Stimulated activated CD8-positive, alpha-beta memory T cell treated with anti-CD3 and anti-CD28 coated beads, Interleukin-2, amount 100 ng/mL, for 48 hours (primary cell): ENCODE measurements around the gene NR5A1.

Source experiments
- DNase-seq, 2 donors: peaks; one replicate each; pipeline ENCODE4 v3.0.0-alpha.2; 2020; ENCODE audit warnings: low read depth in 2 of 2

Gene NR5A1

GRCh38 chr9:124506931-124507879, at the start of gene NR5A1:
Gene NR5A1, minus strand, starts transcription at chr9:124507399. Its CDS starts 4,004 bp downstream, at chr9:124503395.
- DNase-seq, result no peak

DNA sequence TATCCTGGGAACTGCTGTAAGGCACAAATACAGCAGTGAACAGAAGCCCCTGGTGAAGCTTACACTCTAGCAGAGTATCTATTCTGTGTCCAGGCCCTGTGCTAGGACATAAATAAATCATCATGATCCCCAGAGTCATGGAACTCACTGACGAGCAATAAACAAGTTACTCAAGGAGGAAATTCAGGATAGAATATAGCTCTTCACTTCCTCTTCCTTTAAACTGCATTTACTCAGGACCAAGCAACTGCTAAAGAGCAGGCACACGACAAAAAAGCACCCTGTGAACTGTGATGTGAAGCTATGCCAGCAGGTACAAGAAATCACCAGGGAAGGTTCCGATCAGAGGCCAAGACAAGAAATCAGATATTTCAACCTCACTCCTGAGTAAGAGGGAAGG, 47.8 kb upstream of the NR5A1 start:
- no peak for DNase-seq

DNA sequence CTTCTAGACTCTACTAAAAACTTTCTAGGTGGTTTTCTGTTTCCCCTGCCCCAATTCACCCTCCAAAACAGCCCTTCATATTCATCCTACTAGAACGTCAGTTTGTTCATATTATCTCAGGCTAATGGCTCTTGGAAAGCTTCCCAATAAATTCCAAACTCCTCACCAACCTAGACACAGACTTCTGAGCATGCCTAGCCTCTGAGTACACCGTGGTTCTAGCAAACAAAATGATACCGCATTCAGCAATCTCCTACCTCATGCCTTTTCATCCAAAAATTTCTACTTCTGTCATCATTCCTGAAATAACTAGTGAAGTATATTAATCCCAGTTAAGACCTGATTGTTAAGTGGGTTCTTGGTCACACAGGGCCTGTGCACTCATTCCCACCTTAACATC, 46.5 kb upstream of the NR5A1 start:
- DNase-seq, result no peak

- DNase-seq, result no peak
Measured at GRCh38 chr9:124552273-124552605, 45.0 kb upstream of the NR5A1 start.

- peak in 1 of 2 donors; percentile 3 for DNase-seq
Measured at GRCh38 chr9:124551472-124552272, 44.5 kb upstream of the NR5A1 start.

DNA sequence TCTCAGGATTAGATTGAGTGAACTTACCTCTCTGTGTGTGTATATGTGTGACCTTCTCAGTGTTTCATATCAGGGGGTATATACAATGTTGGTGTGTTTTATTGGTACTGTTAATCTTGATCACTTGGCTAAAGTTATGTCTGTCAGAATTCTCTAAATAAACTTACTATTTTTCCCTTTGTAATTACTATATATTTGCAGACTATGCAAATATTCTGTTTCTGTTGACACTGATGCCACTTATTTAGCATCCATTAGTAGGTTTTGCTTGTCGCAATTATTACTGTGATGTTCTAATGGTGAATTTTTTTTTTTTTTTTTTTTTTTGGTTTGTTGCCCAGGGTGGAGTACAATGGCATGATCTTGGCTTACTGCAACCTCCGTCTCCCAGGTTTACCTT, 42.9 kb upstream of the NR5A1 start:
- no peak for DNase-seq

DNA sequence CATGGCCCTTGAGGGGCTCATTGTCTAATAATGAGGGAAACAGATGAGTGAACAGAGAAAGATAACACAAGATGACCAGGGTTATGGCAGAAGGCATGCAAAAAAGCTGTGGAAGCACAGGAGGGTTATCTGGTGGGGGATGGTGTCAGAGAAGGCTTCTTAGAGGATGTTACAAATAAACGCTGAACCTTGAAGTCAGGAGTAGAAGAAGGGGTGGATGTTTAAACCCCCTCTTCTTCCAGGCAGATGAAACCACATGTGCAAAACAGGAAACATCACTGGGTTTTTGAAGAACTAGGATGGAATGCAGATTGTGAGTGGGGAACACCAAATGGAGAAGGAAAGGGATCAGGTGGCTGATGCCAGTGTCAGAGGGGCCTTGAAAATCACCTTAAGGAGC, 41.8 kb upstream of the NR5A1 start:
- no peak for DNase-seq

DNA sequence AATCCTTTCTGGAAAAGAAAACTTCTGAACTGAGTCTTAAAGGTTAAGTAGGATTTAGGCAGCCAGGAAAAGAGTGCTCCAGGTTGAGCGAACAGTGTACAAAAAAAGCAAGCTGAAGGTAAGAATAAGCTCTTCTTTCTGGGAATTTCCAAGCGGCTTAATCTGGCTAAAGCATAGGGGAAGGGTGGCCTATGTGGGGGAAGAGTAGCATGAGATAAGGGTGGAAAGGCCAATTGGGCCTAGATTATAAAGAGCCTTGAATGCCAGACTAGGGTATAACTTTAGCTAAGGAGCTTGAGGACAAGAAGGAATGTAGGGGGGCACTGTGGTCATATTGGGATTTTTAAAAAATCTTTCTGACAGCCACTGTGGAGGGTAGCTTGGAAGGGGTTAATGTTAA, 37.3 kb upstream of the NR5A1 start:
- DNase-seq, result no peak

- no peak for DNase-seq
Measured at GRCh38 chr9:124541824-124542223, 34.6 kb upstream of the NR5A1 start.

DNA sequence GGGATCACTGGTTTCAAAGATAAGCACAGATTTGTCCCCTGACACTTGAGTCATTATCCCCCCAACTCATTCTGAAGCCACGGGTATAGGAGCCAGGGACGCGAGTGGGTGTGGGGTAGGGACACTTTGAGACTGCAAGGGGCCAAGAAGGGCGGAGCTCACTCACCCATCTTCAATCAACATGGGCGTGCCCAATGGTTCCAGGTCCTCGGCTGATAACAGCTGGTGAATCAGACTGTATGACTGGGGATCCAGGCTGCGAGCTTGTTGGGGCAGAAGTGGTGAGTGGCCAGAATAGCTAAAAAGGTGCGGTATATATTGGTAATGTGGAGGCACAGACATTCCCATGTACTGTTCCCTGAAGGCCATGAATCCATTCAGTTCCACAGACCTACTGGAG, 30.7 kb upstream of the NR5A1 start:
- DNase-seq, result no peak

DNA sequence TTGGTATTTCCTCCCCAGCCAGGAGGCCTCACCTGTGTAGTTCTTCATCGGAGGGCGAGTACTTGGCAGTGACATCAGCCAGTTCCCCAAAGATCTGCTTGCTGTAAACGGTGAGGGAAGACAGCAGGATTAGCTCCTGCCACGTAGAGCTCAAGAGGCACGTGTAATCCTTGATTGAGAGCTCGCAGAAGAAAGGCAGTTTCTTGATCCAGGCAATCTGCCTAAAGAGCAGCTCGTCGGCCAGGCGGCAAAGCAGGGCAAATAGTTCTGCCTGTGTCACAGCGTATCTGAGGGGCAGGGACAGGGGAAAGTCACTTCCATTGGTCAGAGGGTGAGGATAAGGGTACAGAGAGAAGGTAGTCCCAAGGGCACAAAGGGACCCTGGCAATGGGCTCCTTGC, 28.6 kb upstream of the NR5A1 start:
- DNase-seq, result no peak

GRCh38 chr9:124532897-124533296, 25.7 kb upstream of the NR5A1 start:
- no peak for DNase-seq

- DNase-seq, result no peak
Measured at GRCh38 chr9:124531115-124531514, 23.9 kb upstream of the NR5A1 start.

GRCh38 chr9:124530246-124530645, 23.0 kb upstream of the NR5A1 start:
- no peak for DNase-seq

GRCh38 chr9:124527781-124528180, 20.6 kb upstream of the NR5A1 start:
- no peak for DNase-seq

DNA sequence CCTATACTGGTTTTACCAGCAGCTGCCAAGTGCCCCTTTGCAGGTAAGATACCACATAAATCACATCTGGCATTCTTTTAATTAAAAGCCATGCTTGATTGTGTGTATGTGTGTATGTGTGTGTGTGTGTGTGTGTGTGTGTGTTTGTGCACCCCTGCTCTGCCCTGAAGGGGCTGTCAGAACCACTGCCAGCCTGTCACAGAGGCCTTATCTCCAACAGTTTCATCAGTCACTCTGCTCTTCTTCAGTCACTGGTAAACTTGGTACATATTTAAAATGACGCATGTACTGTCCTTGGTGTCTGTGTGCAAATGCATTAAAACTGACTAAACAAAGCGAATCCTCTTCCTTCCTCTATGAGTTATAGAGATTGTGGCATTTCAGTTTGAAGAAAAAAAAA, 19.0 kb upstream of the NR5A1 start:
- no peak for DNase-seq

GRCh38 chr9:124522121-124523098, 15.2 kb upstream of the NR5A1 start:
- no peak for DNase-seq

DNA sequence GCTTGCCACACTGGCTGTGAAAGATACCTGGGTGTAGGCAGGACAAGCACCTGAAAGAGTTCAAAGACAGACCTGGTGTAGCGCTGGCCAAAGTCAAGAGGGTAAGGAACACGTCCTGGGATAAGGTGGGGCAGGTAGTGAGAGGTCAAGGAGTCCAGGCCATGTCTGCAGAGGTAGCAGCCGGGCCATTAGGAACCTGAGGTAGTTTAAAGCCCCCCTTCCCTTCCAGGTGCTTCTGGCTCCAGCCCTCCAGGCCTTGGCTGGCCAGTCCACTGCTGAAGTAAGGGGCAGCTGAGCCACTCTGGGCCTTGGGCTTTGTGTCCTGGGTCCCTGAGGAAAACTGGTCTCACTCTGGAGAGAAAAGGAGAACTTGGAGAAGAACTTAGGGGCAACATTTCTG, 13.9 kb upstream of the NR5A1 start:
- no peak for DNase-seq

DNA sequence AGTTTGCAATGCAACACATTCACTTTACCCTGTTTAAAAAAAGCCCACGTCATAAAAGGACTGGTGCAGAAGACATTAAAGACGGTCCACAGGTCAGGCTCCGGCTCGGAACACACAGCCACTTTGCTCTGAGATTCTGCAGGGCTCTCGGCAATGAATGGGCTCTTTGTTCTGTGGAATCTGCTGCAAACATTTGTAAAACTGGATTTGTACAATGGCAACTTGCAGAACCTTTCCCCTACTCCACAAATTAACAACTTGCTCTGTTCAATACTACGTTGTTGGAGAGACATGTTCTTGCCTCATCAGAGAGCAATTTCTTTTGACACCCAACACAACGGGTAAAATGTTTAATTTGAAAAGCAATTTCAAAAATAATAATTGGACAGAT, 13.0 kb upstream of the NR5A1 start:
- DNase-seq, result no peak

- DNase-seq, result no peak
Measured at GRCh38 chr9:124518116-124518515, 10.9 kb upstream of the NR5A1 start.

- no peak for DNase-seq
Measured at GRCh38 chr9:124517600-124517999, 10.4 kb upstream of the NR5A1 start.

GRCh38 chr9:124514874-124515273, 7.7 kb upstream of the NR5A1 start:
- DNase-seq, result no peak
